HG03135 (cell line): ENCODE data around the gene ORM2.
"Not testable (repeated sequence)": the region's sequence is repeated elsewhere in the genome, so short reads cannot be mapped to it uniquely, and the experiment has no call there.

Experiments
- ATAC-seq: cut with Tn5 transposase; IDR thresholded peaks from one replicate; pipeline ENCODE4 v1.9.1; 2021; ENCODE audit warnings: mild to moderate bottlenecking, moderate library complexity; ENCODE audit not compliant: unreplicated experiment

Gene ORM2

GRCh38 chr9:114328937-114329624, 588 bp upstream of the ORM2 start:
- ATAC-seq = not testable (repeated sequence)

DNA sequence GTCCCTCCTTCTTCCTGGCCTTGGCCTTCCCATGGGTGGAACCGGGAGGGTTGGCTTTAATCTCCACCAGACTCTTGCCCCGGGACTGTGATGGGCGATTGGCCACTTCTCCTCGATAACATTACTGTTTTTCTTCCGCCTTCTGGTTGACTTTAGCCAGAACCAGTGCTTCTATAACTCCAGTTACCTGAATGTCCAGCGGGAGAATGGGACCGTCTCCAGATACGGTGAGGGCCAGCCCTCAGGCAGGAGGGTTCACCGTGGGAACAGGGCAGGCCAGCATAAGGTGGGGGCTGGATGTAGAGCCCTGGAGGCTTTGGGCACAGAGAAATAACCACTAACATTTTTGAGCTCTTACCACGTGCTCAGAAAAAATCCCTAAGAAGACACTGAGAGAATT, 967 bp downstream of the ORM2 start:
- no peak for ATAC-seq

DNA sequence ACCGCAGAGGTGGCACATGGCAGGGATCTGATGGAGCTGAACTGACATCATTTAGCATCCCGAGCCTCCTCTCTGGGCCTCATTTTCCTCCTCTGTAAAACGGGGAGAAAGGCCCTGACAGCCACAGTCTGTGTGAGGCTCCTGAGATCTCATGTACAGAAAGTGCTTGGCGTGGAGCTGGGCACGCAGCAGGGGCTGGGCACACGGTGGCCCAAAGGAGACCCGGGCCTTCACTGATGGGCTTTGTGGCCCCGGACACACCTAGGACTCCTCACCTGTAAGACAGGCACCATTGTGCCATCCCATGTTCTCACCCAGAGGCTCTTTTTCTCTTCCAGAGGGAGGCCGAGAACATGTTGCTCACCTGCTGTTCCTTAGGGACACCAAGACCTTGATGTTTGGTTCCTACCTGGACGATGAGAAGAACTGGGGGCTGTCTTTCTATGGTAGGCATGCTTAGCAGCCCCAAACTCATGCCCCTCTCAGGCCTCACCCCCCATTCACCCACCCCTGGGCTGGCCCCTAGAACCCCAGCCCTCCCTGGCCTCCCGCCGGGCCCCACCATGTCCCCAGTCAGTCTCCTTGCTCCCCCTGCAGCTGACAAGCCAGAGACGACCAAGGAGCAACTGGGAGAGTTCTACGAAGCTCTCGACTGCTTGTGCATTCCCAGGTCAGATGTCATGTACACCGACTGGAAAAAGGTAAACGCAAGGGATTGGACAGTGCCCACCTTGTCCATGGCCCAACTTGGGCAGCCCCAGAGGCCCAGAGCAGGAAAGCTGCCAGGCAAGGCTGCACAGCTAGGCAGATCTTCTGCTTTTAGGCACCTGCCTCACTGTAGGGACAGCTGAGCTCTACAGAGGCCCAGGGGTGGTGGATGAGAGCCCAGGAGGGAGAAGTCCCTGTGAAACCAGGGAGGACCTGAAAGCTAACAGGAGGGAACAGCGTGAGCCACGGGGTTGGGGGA, 1.8 kb downstream of the ORM2 start:
- not testable (repeated sequence) for ATAC-seq

GRCh38 chr9:114332474-114333040, 2.9 kb downstream of the ORM2 start:
- not testable (repeated sequence) for ATAC-seq

DNA sequence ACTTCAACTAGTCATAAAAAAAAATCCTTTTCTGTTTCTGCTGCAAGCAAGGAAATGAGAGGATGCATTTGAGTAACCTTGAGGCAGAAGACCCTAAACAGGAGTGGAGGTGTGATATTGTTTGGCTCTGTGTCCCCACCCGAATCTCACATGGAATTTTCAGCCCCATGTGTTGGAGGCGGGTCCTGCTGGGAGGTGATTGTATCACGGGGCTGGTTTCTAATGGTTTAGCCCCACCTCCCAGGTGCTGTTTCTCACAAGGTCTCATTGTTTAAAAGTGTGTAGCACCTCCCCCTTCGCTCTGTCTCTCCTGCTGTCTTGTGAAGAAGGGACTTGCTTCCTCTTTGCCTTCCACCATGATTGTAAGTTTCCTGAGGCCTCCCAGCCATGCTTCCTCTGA, 4.0 kb downstream of the ORM2 start:
- not testable (repeated sequence) for ATAC-seq

- no peak for ATAC-seq
Measured at GRCh38 chr9:114334490-114334889, 4.8 kb downstream of the ORM2 start.

DNA sequence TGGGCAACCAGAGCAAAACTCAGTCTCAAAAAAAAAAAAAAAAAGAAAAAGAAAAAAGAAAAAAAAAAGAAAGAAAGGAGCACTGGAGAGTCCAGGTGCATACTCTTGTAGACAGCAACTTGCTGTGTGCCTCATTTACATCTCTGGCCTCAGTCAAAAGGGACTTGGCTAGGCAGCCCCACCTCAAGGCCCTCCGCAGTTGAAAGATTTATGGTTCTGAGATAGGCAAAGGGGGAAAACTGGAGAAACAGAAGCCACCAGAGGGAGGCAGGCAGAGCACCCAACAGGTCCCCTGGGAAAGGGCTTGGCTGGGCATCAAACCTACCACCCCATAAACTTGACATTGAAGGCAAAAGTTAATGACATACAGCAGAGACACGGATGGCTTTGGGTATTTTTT, 6.1 kb downstream of the ORM2 start:
- ATAC-seq = no peak

- ATAC-seq = no peak
Measured at GRCh38 chr9:114336157-114336556, 6.5 kb downstream of the ORM2 start.

GRCh38 chr9:114336699-114337395, 7.2 kb downstream of the ORM2 start:
- ATAC-seq = no peak

DNA sequence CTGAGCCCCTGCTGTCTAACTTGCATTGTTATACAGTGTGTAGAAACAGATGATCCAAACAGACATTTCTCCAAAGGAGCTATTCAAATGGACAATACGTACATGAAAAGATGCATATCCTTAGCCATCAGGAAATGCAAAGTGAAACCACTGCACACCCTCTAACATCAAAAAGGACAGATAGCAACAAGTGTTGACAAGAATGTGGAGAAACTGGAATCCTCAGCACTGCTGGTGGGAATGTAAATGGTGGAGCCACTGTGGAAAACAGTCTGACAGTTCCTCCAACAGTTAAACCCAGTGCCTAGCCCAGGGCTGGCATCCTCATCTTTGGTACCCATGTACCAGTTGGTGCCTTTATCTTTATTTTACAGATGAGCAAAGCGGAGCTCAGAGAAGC, 8.5 kb downstream of the ORM2 start:
- no peak for ATAC-seq

DNA sequence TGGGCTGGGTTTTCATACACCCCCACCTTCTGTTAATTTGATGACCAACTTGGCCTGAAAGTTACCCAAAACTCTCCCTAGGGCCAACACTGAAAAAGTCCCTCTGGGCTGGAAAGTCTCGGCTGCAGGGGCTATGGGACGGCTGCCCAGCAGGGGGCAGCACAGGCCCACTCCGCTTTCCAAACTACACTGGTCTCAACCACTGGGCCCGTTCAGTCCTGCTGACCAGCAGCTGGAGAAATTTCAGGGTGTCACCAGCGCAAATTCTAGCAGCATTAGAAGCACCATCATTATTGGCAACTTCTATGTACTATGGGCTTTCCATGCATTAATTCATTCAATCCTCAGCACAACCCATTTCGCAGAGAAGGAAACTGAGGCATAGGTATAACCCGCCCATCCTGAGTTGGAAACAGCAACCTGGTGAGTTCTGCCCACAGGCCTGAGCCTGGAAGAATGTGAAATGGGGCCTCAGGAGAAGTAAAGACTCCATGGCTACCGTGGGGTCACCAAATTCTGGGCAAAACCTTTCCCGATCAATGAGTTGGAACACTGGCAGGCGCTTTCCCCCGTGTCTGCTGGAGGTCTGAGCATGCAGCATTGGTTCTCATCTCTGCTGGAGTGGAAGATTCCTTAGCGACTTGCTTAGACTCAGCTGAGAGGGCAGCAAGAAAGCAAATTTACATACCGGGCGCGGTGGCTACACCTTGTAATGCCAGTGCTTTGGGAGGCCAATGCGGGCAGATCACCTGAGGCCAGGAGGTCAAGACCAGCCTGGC, 9.7 kb downstream of the ORM2 start:
- no peak for ATAC-seq

DNA sequence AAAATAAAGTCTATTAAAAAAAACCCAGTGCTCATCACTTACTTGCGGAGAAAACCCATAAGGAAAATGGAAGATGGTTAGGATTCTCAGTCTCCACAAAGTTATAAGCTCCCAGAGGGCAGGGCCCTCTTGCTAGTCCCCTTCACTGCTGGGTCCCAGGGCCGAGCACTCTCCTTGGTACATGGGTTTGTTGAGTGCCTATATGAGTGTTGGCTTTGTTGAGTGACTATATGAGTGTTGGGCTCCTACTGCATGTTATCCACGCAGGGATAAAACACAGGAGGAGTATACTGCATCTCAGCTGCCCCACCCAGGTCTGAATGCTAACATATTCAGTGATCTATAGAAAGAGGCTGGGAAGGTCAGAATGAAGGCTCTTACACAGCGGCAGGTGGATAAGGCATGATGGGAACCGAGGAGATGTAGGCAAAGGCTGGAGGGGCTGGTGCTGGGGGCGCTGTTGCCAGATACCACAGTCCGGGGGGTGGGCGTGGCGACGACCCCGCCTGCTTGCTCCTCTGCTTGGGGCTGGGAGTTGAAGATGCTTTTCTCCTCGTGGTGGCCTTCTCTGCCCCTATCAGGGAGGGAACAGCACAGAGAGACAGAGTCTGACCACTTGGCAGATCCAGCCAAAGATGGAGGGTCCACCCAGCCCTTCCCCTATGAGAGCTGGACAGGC, 11.6 kb downstream of the ORM2 start:
- ATAC-seq = no peak

DNA sequence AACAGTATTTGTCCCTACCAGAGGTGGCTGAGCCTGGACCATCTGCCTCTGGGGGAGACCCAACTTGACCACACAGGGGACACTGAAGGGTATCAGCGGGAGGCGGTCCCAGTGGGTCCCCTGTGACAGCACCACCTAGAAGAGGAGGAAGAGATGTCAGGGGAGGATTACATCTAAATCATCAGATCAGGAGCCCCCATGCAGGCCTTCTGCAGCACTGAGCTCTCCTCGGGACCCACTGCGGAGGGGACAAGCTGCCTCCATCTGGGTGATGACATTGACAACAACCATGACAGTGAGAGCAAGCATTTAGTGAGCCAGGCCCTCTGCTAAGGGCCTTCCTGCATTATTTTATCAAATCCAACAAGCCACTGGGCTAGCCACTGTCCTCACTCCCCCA, 12.3 kb downstream of the ORM2 start:
- no peak for ATAC-seq

DNA sequence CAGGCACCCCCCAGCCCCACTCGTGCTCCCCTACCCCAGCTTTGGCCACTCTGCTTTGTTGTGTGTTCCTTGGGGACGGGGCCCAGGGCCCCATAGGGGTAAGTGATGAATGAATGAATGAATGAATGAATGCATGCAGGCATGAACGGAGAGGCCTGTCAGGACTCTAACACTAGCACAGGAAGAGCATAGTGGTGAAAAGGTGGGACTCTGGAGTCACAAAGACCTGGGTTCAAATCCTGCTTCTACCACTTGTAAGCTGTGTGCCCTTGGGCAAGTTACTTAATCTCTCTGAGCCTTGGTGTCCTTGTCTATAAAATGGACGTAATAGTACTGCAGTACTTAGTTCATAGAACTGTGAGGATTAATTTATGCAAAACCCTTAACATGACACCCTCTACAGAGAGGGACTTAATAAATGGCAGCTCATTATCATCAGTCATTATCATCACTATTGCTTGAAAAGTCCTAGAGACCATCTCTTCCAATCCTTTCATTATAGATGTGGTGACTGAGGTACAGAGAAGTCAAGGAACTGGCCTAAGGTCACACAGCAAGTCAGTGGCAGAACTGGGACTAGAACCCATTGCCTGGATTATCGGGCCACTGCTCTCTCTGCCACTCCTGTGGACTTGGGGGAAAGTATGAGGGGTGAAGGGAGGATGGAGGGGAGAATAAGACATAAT, 13.2 kb downstream of the ORM2 start:
- ATAC-seq = no peak

- ATAC-seq = no peak
Measured at GRCh38 chr9:114343471-114344187, 14.0 kb downstream of the ORM2 start.

DNA sequence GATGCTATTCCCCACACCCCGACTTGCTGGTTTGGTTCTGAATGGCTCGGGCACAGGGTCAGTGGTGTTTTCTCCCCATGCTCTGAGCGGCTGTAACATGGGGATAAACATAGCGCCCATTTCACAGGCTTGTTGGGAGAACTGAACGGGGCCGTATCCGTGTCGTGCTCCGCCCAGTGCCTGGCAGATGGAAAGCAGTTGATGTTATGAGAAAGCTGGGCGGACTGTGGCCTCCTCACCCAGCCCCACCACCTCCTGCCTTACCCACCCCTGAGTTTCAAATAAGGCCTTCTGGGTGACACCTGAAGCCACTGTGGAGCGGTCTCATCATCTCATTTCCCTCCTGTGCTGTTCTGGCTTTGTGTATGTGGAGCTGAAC, 14.5 kb downstream of the ORM2 start:
- ATAC-seq = no peak

- ATAC-seq = no peak
Measured at GRCh38 chr9:114344692-114345091, 15.0 kb downstream of the ORM2 start.

- no peak for ATAC-seq
Measured at GRCh38 chr9:114345493-114346065, 15.9 kb downstream of the ORM2 start.
